DMS114 treated with DMSO at 0.1 percent for 48 hours (cell line): ENCODE data around the gene ADGRG7.
"Not testable (repeated sequence)": the region's sequence is repeated elsewhere in the genome, so short reads cannot be mapped to it uniquely, and the experiment has no call there.

Source experiments
- DNase-seq: peaks from one replicate; lab custom pipeline; 2025; ENCODE audit not compliant: unreplicated experiment; lab: John Stamatoyannopoulos, UW

ADGRG7 gene, protein sequence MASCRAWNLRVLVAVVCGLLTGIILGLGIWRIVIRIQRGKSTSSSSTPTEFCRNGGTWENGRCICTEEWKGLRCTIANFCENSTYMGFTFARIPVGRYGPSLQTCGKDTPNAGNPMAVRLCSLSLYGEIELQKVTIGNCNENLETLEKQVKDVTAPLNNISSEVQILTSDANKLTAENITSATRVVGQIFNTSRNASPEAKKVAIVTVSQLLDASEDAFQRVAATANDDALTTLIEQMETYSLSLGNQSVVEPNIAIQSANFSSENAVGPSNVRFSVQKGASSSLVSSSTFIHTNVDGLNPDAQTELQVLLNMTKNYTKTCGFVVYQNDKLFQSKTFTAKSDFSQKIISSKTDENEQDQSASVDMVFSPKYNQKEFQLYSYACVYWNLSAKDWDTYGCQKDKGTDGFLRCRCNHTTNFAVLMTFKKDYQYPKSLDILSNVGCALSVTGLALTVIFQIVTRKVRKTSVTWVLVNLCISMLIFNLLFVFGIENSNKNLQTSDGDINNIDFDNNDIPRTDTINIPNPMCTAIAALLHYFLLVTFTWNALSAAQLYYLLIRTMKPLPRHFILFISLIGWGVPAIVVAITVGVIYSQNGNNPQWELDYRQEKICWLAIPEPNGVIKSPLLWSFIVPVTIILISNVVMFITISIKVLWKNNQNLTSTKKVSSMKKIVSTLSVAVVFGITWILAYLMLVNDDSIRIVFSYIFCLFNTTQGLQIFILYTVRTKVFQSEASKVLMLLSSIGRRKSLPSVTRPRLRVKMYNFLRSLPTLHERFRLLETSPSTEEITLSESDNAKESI

DNA sequence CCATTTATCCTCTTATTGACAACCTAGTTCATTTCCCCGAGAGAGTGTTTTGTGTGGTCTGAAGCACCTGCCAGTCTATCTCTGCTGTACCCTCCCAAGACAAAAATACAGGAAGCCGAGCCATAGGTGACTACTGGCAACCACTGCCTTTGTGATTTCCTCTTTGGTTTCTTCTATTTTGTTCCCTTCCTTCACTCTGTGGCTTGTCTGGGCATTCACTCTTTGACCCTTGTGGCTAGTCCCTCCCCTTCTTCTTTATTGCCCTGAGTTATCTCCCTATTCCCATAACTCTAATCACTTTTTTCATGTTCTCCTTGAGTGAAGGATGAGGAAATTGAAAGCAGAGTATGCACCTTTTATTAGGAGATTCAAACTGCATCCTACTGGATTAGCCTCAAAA lies at the start of gene ADGRG7:
ADGRG7 (plus strand) TSS at position 297 of the 400 bp plus-strand sequence. CDS start 256 bp downstream, outside the sequence.
- no peak for DNase-seq

- no peak for DNase-seq
These were observed 49.0 kb upstream of the ADGRG7 start for GRCh38 chr3:100560426-100560825.

- no peak for DNase-seq
These were observed 47.8 kb upstream of the ADGRG7 start for GRCh38 chr3:100561459-100562158.

- DNase-seq, result no peak
These were observed 47.1 kb upstream of the ADGRG7 start for GRCh38 chr3:100562224-100562857.

- no peak for DNase-seq
These were observed 46.2 kb upstream of the ADGRG7 start for GRCh38 chr3:100563228-100563627.

GRCh38 chr3:100563652-100564211 lies 45.7 kb upstream of the ADGRG7 start:
- DNase-seq, result no peak

- DNase-seq, result no peak
These were observed 38.6 kb upstream of the ADGRG7 start for GRCh38 chr3:100570811-100571210.

DNA sequence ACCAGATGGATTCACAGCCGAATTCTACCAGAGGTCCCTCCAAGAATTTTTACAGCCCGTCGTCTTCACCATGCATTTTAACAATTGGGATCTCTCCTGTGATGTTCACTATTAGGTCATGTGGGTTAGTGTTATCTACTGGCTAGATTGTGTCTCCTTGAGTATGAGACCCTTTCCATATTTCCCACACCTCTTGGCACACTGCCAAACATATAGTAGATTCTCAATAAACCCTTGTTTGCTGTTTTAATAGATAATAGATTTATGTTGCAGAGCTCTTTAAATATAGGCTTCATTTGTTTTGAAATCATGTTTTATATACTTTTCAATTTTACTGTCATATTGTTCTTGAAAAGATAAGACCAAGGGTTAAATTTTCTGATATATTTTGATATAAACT lies 34.9 kb upstream of the ADGRG7 start:
- no peak for DNase-seq

- DNase-seq, result no peak
These were observed 33.7 kb upstream of the ADGRG7 start for GRCh38 chr3:100575704-100576103.

- DNase-seq, result no peak
These were observed 31.9 kb upstream of the ADGRG7 start for GRCh38 chr3:100577382-100578008.

GRCh38 chr3:100578646-100579045 lies 30.8 kb upstream of the ADGRG7 start:
- DNase-seq, result no peak

GRCh38 chr3:100580147-100580546 lies 29.3 kb upstream of the ADGRG7 start:
- DNase-seq, result no peak

DNA sequence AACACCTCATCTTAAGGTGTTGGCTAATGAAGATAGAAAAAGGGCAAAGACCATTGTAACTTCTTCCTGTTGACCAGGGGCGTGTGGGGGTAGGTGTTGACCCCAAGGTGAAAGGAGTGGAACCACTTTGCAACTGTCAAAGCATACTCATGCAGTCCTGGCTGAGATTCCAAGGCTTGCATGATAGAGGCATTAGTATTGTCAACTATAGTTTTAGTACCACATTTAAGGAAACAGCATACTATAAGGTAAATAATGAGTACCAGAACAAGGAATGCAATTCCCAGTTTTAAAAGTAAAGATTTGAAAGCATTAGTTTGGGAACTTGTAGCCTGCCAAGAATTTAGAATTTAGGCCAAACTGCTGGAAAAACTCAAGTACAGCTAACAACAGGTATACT lies 27.8 kb upstream of the ADGRG7 start:
- DNase-seq, result no peak

DNA sequence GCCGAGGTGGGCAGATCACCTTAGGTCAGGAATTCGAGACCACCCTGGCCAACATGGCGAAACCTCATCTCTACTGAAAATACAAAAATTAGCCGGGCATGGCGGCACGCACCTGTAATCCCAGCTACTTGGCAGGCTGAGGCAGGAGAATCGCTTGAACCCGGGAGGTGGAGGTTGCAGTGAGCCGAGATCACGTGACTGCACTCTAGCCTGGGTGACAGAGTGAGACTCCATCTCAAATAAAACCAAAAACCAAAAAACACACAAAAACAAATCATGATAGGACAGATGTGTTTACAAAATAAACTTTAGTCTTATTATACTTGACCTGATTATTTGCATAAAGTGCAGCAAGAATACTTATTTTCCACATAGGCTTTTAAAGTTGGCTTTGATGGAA lies 27.2 kb upstream of the ADGRG7 start:
- DNase-seq, result not testable (repeated sequence)

- no peak for DNase-seq
These were observed 25.2 kb upstream of the ADGRG7 start for GRCh38 chr3:100584101-100584660.

GRCh38 chr3:100586832-100587231 lies 22.6 kb upstream of the ADGRG7 start:
- DNase-seq, result no peak

GRCh38 chr3:100588251-100588650 lies 21.1 kb upstream of the ADGRG7 start:
- no peak for DNase-seq

GRCh38 chr3:100590114-100590839 lies 19.1 kb upstream of the ADGRG7 start:
- peak; percentile 58 for DNase-seq

DNA sequence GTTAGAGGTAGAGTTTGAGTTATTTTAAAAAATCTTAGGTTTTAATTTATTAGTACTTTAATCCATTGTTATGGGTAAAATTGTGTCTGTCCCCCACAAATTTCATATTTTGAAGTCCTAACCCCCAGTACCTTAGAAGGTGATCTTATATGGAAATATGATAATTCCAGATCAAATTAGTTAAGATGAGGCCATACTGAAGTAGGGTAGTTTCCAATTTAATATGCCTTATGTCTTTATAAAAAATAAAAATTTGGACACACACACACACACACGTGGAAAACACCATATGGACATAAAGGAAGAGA lies 18.6 kb upstream of the ADGRG7 start:
- no peak for DNase-seq

GRCh38 chr3:100591411-100591810 lies 18.0 kb upstream of the ADGRG7 start:
- DNase-seq, result no peak
